LNCAP (cell line): ENCODE results near the gene FAM107B.

Source experiments
- TF ChIP-seq, protein P1 (sequence below): fragments of 450-650 bp; IDR thresholded peaks from 2 replicates; pipeline ENCODE4 v1.5.1; 2017; ENCODE audit warnings: mild to moderate bottlenecking

Gene FAM107B

DNA sequence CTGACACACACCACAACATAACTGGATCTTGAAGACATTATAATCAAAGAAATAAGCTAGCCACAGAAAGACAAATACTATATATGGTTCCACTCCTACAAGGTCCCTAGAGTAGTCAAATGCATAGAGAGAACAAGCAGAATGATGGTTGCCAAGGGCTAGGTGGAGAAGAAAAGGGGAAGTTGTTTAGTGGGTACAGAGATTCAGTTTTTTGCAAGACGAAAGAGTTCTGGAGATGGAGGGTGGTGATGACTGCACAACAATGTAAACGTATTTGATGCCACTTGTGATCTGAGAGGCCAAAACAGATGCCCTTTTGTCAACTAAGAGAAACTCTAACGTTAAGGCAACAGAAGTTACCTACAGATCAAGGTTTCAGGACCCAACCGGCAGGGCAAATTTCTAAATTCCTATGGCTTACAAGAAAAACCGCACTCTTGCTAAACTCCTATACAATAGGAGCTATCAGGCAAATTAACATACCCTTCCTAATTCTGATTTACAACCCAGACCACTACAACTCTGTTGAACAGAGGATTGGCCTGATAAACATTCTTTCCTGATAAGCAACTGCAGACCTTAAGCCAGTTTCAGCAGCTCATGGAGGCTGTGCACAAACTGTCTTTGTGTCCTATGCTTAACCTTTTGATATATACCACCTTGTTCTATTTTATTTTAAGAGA is 69.0 kb downstream of the FAM107B start:
- TF ChIP-seq, protein P1, sequence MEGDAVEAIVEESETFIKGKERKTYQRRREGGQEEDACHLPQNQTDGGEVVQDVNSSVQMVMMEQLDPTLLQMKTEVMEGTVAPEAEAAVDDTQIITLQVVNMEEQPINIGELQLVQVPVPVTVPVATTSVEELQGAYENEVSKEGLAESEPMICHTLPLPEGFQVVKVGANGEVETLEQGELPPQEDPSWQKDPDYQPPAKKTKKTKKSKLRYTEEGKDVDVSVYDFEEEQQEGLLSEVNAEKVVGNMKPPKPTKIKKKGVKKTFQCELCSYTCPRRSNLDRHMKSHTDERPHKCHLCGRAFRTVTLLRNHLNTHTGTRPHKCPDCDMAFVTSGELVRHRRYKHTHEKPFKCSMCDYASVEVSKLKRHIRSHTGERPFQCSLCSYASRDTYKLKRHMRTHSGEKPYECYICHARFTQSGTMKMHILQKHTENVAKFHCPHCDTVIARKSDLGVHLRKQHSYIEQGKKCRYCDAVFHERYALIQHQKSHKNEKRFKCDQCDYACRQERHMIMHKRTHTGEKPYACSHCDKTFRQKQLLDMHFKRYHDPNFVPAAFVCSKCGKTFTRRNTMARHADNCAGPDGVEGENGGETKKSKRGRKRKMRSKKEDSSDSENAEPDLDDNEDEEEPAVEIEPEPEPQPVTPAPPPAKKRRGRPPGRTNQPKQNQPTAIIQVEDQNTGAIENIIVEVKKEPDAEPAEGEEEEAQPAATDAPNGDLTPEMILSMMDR: no peak

DNA sequence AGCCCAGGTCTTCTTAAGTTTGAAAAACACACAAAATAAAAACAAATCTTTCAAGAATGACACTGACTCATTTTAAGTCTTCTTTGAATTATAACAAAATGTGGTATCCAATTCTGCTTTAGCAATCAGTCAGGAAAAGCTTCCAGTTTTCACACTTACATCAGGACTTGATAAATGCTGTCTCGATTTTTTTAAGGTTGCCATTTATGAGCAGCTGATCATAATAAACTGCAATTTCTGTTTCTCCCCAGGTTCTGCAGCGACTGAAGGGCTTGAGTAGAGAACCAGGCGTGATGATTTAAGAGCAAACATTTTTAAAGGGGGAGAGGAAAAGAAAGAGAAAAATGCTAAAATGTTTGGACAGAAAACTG is 71.1 kb downstream of the FAM107B start:
- TF ChIP-seq, protein P1: no peak

DNA sequence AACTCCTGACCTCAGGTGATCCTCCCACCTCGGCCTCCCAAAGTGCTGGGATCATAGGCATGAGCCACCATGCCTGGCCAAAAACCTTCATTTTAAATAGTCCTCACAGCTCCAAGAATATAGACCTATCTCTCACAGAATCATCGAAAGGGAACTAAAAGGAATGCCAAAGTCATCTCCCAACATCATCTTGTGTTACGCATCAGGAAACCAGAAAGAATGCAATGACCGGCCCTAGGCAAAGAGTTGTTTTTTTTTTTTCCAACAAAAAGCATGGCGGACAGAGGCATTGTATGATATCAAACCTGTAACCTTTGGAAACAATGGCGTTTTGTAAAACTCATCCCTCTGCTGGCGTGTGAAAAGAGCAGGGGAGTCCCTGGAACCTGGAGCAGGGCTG is 73.2 kb downstream of the FAM107B start:
- TF ChIP-seq, protein P1: no peak

DNA sequence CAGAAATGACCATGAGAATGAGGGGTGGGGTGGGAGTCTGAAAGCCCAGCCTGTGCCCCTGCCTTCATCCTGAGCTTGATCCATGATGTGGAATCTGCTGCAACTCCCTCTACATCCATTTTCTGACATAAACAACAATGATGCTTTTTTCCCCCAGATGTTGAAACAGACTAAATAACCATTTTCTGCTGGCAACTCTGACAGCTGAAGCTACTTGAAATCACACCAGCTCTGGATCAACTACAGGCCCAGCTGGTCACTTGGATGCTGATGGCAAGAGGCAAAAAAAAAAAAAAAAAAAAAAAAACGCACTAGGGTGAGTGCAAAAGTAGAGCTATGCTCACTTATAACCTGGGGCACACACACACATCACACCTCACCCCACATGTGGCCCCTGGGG is 74.2 kb downstream of the FAM107B start:
- TF ChIP-seq, protein P1: no peak

DNA sequence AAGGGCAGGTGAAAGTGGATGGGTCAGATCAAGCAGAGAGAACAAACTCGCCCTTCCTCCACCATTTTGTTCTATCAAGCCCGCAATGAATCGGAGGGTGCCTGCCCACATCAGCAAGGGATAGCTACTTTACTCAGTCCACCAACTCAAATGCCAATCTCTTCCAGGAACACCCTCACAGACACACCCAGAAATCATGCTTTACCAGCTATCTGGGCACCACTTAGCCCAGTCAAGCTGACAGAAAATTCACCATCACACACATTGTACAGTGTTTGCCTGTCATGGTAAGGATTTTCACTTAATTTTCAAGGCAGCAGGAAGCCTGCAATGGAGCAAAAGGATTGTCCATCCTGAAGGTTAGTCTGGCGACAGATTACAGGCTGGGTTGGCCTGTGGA is 75.2 kb downstream of the FAM107B start:
- TF ChIP-seq, protein P1: no peak

DNA sequence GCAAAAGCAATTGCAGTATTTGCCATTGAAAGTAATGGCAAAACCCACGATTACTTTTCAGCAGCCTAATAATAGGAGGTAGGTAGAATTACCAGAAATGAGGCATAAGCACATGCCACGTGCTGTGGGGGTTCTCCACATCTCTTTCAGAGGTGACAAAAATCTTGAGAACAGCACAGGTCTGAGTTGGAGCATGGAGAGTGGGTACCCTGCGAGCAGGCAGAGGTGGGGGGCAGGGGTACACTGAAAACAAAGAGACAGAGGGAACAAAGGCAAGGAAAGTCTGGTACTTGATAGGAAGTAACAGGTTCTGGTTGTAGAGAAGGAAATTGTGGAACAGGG is 75.9 kb downstream of the FAM107B start:
- TF ChIP-seq, protein P1: no peak

DNA sequence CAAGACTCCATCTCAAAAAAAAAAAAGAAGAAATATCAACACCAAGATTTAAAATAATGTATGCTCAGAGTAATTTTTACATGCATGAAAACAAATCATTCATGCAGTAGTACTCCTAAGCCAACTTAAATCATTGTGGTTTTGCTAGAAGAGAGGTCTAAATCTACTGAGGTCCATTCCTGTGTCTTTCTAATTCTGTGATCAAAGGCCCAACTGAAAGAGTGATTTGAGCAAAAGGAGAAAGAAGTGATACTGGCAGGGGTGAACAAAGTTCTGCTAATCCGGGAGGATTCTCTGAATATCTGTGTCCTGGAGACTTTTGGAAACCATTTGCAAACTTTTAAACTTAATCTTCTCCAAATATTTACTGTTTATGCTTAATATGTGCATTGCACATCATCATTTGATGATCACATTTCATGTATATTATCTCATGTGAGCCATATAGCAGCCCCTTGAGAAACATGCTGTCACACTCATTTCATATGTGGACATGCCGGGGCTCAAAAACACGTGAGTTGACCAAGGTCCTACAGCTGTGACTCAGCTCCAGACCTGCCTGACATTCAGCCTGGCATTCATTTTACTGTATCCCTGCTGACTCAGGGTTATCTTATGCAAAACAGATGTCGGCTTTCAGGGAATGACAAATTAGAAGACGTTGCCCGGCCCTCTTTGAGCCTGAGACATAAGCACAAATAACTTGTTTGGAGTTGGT is 76.4 kb downstream of the FAM107B start:
- TF ChIP-seq, protein P1: no peak

DNA sequence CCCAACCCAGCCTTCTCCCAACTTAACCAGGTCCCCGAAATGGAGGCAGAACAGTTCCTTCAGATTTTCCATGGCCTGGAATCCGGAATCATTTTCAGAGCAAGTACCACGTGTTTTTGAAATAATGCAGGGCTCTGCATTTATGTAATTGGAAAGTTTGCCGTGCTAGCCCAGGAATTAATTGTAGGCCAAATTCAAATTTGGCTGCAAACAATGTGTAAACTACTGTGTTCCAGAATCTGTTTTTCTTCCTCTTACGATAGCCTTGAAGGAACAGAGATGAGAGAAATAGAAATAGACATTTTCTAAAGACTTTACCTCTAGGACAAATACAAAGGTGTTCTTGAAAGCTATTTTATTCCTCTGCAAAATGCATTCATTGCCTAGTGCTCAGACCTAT is 77.4 kb downstream of the FAM107B start:
- TF ChIP-seq, protein P1: no peak
